HG03378 (cell line): ENCODE data around the gene CEBPA.

Source experiments
- ATAC-seq: cut with Tn5 transposase; IDR thresholded peaks from one replicate; pipeline ENCODE4 v1.9.1; 2021; ENCODE audit warnings: mild to moderate bottlenecking, moderate library complexity; ENCODE audit not compliant: unreplicated experiment

The CEBPA gene

DNA sequence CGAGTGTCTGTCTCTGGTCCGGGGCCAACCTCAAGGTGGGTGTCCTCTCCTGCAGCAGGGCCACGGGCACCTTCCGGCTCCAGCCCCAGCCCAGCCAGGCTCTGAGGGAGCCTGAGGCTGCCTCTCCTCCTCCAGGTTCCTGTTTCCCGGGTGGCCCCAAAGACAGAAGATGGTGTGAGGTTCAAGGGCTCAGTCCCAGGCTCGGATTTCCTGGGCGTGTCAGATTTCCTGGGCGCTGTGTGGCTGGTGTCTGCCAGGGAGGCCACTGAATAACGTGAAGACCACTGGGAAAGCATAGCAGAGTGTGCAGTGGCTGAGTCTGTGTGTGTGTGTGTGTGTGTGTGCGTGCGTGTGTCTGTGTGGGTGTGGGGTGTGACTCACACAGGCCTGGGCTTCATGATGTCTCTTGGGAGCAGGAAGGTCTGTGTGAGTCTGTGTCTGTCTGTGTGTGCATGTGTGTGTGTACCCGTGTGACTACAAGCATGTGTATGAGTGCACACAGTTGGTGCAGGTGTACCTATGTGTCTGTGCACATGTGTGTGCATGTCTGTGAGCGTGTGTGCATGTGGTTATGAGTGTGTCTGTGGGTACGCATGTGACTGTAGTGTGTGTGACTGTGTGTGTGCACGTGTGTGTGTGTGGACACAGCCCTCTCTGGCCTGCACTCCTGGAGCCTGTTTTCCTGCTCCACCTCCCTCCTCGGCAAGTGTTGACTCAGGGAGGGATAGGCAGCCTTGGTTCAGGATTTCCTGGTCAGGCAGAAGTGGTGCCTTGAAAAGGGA is 28.3 kb downstream of the CEBPA start:
- ATAC-seq: no peak

GRCh38 chr19:33273065-33273736 is 29.1 kb downstream of the CEBPA start:
- ATAC-seq: no peak

GRCh38 chr19:33271246-33272021 is 30.9 kb downstream of the CEBPA start:
- no peak for ATAC-seq

- ATAC-seq: no peak
Measured at GRCh38 chr19:33270769-33271168, 31.6 kb downstream of the CEBPA start.

GRCh38 chr19:33269016-33269415 is 33.3 kb downstream of the CEBPA start:
- no peak for ATAC-seq

DNA sequence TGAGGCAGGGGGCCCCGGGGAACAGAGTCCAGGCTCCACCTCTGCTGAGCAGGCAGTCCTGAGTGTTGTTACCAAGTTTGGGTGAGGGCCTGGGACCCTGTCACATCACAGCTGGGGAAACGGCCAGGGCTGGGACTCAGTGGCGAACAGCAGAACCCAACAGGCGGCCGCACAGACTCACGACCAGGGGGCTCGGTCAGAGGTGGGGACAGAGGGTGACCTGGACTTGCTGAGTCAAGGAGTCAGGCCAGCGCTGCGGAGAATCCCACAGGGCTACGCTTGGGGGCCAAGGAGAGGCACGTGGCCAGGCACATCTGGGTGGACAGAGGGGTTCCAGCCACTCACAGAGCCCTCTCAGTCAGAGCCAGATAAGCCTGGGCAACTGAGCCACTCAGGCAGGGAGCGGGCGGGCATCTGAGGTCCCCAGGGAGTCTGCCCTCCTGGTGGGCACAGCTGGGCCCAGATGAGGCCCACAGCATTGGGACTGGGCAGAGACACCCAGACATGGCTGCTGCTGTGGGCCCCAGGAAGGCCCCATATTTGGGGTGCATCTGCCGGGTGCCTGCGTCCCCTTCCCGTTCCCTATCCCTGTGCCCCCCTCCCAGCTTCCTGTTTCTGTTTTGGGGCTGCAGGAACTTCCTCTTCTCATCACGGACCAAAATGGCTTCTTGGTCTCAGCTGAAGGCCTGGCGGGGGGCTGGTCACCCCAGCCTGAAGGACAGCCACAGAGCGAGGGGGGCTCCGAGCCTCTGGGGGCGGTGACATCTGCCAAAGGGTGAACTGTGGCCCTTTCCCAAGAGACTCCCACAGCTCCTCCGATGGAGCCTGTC is 34.0 kb downstream of the CEBPA start:
- ATAC-seq: no peak

DNA sequence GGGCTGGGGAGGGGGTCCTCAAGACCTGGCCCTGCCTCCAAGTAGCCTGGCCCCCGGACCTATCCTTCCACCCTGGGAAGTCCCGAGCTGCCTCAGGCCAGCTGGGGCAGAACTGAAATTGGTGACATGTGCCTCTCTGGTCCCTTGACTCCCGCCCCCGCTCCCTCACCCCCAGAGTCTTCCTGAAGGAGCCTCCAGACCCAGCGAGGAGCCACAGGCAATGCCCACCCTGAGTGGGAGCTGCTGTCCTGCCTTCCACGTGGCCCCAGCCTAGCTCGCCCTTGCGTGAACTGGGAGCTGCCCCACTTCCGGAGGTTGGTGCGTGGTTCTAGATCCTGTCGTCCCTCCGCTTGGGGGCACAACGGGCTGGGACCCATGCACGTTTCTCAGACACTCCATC is 34.6 kb downstream of the CEBPA start:
- no peak for ATAC-seq

GRCh38 chr19:33266974-33267484 is 35.3 kb downstream of the CEBPA start:
- no peak for ATAC-seq

- ATAC-seq: no peak
Measured at GRCh38 chr19:33264881-33265445, 37.4 kb downstream of the CEBPA start.

DNA sequence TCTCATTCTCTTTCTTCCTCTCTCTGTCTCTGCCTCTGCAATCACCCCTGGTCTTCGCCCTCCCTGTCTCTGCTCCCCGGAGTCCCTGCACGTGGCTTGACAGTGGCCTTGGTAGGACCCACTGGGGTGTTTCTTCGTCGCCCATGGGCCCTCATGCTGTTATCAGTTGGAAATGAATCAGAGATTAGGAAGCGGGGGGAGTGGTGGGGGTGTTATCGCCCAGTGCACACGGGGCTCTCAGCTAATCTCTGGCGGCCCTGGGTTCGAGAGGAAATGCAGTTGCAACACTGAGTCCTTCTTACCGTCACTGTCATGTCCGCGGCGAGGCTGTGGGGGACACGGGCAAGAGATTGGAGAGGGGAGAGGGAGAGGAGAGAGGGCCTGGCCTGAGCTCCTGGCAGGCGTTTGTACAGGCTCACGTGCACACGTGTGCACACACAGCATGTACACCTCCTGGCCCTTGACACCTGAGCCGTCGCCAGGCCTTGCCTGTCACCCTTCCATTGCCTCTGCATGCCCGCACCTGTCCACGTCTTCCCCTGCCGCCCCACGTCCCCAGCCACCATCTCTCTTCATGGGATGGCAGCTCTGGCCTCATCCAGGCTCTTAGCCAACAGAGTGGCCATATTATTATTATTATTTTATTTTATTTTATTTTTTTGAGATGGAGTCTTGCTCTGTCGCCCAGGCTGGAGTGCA is 38.9 kb downstream of the CEBPA start:
- ATAC-seq: no peak

DNA sequence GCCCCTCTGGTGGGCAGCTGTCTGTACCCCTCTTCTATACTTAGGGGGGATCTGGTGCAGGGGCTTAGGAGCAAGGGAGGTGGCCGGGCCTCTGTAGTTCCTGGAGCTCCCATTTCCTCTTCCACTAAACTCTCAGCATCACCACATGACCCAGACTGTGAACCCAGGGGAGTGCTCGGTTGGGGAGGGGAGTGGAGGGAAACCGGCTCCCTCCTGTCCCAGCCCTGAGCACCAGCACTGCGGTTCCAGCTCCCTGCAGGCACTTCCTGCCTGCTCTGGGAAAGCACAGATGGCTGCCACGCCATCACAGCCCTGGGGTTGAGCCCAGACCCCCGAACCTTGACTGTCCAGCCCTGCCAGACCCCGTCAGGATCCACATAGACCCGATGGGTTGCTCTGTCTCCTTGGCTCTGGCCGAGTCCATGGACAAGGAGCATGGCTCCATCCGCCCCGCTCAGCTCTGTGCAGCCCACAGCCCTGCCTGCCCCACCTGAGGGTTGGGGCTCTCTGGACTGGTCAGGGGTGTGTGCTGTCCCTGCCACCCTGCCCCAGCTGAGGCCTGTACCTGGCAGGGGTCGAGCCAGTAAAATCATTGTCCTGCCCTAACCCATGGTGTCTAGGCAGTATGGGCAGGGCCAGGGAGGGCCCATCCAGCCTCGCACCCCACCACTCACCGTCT is 40.7 kb downstream of the CEBPA start:
- no peak for ATAC-seq

- no peak for ATAC-seq
Measured at GRCh38 chr19:33260628-33261418, 41.5 kb downstream of the CEBPA start.

GRCh38 chr19:33259539-33259938 is 42.8 kb downstream of the CEBPA start:
- ATAC-seq: no peak

GRCh38 chr19:33257828-33258227 is 44.5 kb downstream of the CEBPA start:
- no peak for ATAC-seq

DNA sequence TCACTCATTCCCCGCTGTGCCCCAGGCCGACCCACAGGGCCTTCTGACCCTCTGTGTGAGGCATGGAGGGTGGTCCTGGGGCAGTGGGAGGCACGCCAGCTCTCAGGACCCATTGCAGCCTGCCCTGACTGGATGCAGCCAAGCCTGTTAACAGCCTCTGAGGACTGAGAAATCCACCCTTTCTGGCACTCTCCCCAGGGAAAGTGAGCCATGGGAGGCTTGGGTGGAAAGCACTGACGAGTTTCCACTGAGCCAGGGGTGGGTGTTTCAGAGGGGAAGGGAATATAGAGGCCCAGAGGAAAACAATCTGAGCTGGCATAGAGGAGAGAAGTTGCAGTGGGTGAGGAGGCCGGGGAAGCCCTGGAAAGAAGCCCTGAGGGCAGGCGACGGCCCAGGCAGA is 46.1 kb downstream of the CEBPA start:
- no peak for ATAC-seq

DNA sequence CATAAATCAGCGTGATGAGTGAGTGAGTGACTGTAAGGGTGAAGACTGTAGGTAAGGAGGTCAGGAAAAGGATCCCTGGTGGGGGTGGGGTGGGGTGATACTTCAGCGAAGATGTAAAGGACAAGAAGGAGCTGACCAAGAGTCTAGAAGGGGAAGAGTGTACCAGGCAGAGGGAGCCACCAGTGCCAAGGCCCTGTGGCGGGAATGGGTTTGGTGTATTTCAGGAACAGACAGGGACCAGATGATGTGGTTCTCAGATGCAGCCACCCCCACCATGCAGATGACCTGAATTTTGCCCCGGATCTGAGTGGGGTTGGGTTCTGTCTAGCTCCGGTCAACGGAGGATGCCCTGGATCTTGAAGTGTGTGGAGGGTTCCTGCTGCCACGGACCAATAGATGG is 46.6 kb downstream of the CEBPA start:
- ATAC-seq: no peak

DNA sequence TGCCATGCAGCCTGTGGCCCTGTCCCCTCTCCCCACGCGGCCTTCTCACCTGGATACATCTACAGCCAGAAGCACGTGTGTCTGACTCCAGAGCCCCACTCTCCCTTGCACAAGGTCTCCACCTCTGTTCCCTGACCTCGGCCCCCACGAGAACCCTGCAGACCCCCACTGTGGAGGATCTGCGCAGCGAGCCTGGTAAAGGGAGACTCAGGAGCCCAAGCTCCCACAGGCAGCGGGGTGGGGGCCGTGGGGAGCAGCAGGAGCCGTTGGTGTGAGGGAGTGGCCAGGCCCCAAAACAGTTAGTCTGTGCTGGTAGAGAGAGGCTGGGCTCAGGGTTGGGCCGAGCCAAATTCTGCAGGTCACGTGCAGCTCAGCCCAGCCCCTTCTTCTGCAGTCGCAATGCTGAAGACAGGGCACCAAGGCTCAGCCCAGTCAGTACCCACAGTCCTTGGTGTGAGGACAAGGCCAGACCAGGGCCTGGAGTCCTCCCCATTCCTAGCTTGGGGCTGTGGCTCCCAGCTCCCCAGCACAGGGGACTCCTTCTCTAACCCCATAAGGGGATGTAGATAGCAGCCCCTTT is 48.0 kb downstream of the CEBPA start:
- ATAC-seq: no peak

- ATAC-seq: no peak
Measured at GRCh38 chr19:33252971-33253370, 49.4 kb downstream of the CEBPA start.
